Hematopoietic multipotent progenitor cell treated with erythropoietin and hydrocortisone succinate and interleukin-3 and kit ligand, for 4 days (in vitro differentiated cells): ENCODE measurements around the gene SLC35G4.
"Not testable (repeated sequence)": the region's sequence is repeated elsewhere in the genome, so short reads cannot be mapped to it uniquely, and the experiment has no call there.

ENCODE experiments used
- DNase-seq: peaks from one replicate; pipeline ENCODE4 v3.0.0-alpha.2; 2015

SLC35G4 gene

GRCh38 chr18:11609488-11609887, at the start of gene SLC35G4:
TSS of gene SLC35G4 (plus strand) at chr18:11609596. CDS start at chr18:11609596, 0 bp downstream.
- DNase-seq = not testable (repeated sequence)

- DNase-seq = no peak
These were observed 48.1 kb upstream of the SLC35G4 start for GRCh38 chr18:11561293-11561692.

- DNase-seq = no peak
These were observed 43.7 kb upstream of the SLC35G4 start for GRCh38 chr18:11565716-11566115.

GRCh38 chr18:11566236-11566965, 43.0 kb upstream of the SLC35G4 start:
- DNase-seq = no peak

- no peak for DNase-seq
These were observed 42.0 kb upstream of the SLC35G4 start for GRCh38 chr18:11567396-11567795.

- no peak for DNase-seq
These were observed 39.3 kb upstream of the SLC35G4 start for GRCh38 chr18:11570073-11570588.

- DNase-seq = peak; percentile 35
These were observed 38.5 kb upstream of the SLC35G4 start for GRCh38 chr18:11570769-11571412.

GRCh38 chr18:11572201-11572600, 37.2 kb upstream of the SLC35G4 start:
- no peak for DNase-seq

- DNase-seq = no peak
These were observed 34.9 kb upstream of the SLC35G4 start for GRCh38 chr18:11574545-11574944.

- DNase-seq = peak; percentile 7
These were observed 31.9 kb upstream of the SLC35G4 start for GRCh38 chr18:11577271-11578112.

- DNase-seq = no peak
These were observed 30.6 kb upstream of the SLC35G4 start for GRCh38 chr18:11578799-11579198.

GRCh38 chr18:11579916-11580315, 29.5 kb upstream of the SLC35G4 start:
- no peak for DNase-seq

GRCh38 chr18:11581286-11581685, 28.1 kb upstream of the SLC35G4 start:
- DNase-seq = no peak

GRCh38 chr18:11585596-11585995, 23.8 kb upstream of the SLC35G4 start:
- DNase-seq = peak; percentile 3

GRCh38 chr18:11586896-11587295, 22.5 kb upstream of the SLC35G4 start:
- no peak for DNase-seq

- DNase-seq = no peak
These were observed 22.0 kb upstream of the SLC35G4 start for GRCh38 chr18:11587432-11587831.

- DNase-seq = peak; percentile 62
These were observed 21.6 kb upstream of the SLC35G4 start for GRCh38 chr18:11587846-11588245.

GRCh38 chr18:11591957-11592356, 17.4 kb upstream of the SLC35G4 start:
- no peak for DNase-seq

- no peak for DNase-seq
These were observed 9.1 kb upstream of the SLC35G4 start for GRCh38 chr18:11600321-11600720.

GRCh38 chr18:11607906-11608305, 1.5 kb upstream of the SLC35G4 start:
- peak; percentile 11 for DNase-seq

GRCh38 chr18:11608618-11609017, 778 bp upstream of the SLC35G4 start:
- not testable (repeated sequence) for DNase-seq

- DNase-seq = not testable (repeated sequence)
These were observed 3.7 kb downstream of the SLC35G4 start for GRCh38 chr18:11613073-11613472.

- not testable (repeated sequence) for DNase-seq
These were observed 4.2 kb downstream of the SLC35G4 start for GRCh38 chr18:11613611-11614010.
